ENCODE data around the gene COL20A1. TPM values are rescaled to one million over a fixed set of nuclear protein-coding genes. Genes with fewer than 3 reads are reported as not detected.

The COL20A1 gene
- total and polyA plus RNA-seq, 2 of the 13 experiments (the other 11 are each of a cell fraction or from before 2014, with no cell fraction given) = not detected

GRCh38 chr20:63363013-63363957 is 70.3 kb downstream of the COL20A1 start (continued):
- TF ChIP-seq ZNF274 (CRISPR knock-in tag; IDR thresholded peaks at IDR 0.05) (0 out of 2 replicates have a peak, but pooled peaks have one; percentile 36), HNRNPK (IDR thresholded peaks at IDR 0.05; ENCODE audit: low read depth, low read length, poor library complexity, severe bottlenecking) (no peak), DDIT3 (CRISPR knock-in tag; IDR thresholded peaks at IDR 0.05) (no peak), E2F5 (CRISPR knock-in tag; conservative IDR thresholded peaks at IDR 0.05) (no peak), PCBP2 (optimal IDR thresholded peaks at IDR 0.05; ENCODE audit: low read depth, low read length, poor library complexity, severe bottlenecking) (no peak), KDM2A (CRISPR knock-in tag; IDR thresholded peaks at IDR 0.05; ENCODE audit: borderline replicate concordance, low read depth) (0 out of 2 replicates have a peak, but pooled peaks have one; percentile 34), FIP1L1 (IDR thresholded peaks at IDR 0.05; ENCODE audit: borderline replicate concordance, insufficient read depth, low read depth, low read length) (no peak), ZNF574 (CRISPR knock-in tag; IDR thresholded peaks at IDR 0.05) (peak; percentile 17; the same call in 1 of the 2 replicates), ZNF543 (CRISPR knock-in tag; IDR thresholded peaks at IDR 0.05) (peak; percentile 39; the same call in 1 of the 2 replicates), ZNF766 (CRISPR knock-in tag; IDR thresholded peaks at IDR 0.05; ENCODE audit: borderline replicate concordance) (no peak; the same call in 1 of the 2 replicates), ZNF260 (CRISPR knock-in tag; IDR thresholded peaks at IDR 0.05; ENCODE audit: borderline replicate concordance, low read depth) (no peak), TERF1 (CRISPR knock-in tag; IDR thresholded peaks at IDR 0.05) (no peak), ELF1 (CRISPR knock-in tag; IDR thresholded peaks at IDR 0.05) (no peak), MBD4 (IDR thresholded peaks at IDR 0.05; ENCODE audit: borderline replicate concordance, low read length) (no peak), ZIK1 (CRISPR knock-in tag; IDR thresholded peaks at IDR 0.05; ENCODE audit: borderline replicate concordance, low read depth) (no peak), IRF9 (CRISPR knock-in tag; IDR thresholded peaks at IDR 0.05; ENCODE audit: borderline replicate concordance) (no peak; the same call in 1 of the 2 replicates), ZNF138 (CRISPR knock-in tag; IDR thresholded peaks at IDR 0.05; ENCODE audit: low read depth) (0 out of 2 replicates have a peak, but pooled peaks have one; percentile 43), BHLHE40 (IDR thresholded peaks at IDR 0.05; ENCODE audit: low read length) (peak; percentile 49; the same call in 1 of the 2 replicates), AGO1 (IDR thresholded peaks at IDR 0.05; ENCODE audit: low read depth, low read length, poor library complexity, severe bottlenecking) (no peak), HHEX (CRISPR knock-in tag; IDR thresholded peaks at IDR 0.05) (0 out of 2 replicates have a peak, but pooled peaks have one; percentile 13), ZNF430 (CRISPR knock-in tag; IDR thresholded peaks at IDR 0.05) (peak; percentile 88)
